HL-60 (cell line): Measurements from ENCODE around the gene KCTD8.

Experiments used
- CTCF ChIP-seq: IDR thresholded peaks from one replicate; pipeline ENCODE4 v1.5.1; 2011; ENCODE audit warnings: low read length, control low read depth, inconsistent platforms; ENCODE audit not compliant: insufficient read depth
- SPI1 ChIP-seq: IDR thresholded peaks from 2 replicates; pipeline ENCODE4 v1.6.1; 2012; ENCODE audit warnings: low read depth, mild to moderate bottlenecking, borderline replicate concordance

DNA sequence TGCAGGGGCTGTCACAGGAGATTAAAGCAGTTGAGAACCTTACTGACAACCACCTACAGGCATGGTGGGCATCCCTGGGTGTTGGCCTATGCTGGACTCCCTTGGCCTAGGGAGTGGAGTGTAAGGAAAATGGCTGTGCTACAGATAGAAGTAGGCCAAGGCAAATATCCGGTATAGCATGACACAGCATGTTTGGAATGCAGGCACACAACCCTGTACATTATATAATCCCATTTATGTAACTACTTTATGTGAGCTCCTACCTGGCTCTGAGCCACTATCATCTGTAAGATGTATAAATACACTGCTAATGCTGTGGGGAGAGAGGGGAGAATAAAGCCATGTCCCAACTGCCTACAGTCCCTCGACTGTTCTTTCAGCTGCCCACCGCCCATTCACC is 38.7 kb upstream of the KCTD8 start:
- TF ChIP-seq CTCF = no peak
- no peak for TF ChIP-seq SPI1
